Heart right ventricle (tissue), 16 donors: Measurements from ENCODE around the gene ZFAND3. TPM values are rescaled to one million over a fixed set of nuclear protein-coding genes. Genes with fewer than 3 reads are reported as not detected.

Experiments used
- ATAC-seq, 8 donors: fragments of 200-7000 bp; cut with Tn5 transposase; one replicate each; pipeline ENCODE4 v1.9.1; 2020; ENCODE audit warnings: mild to moderate bottlenecking in 8 of 8, moderate library complexity in 8 of 8, moderate number of reproducible peaks in 1 of 8
- DNase-seq, 2 donors: peaks; one replicate each; pipeline ENCODE4 v3.0.0-alpha.2; 2020
- H3K27ac ChIP-seq, 10 donors: fragments of 200-600 bp; sonication (generic) in 2 of 10; one replicate each; pipeline versions ENCODE4 v1.5.0 to v1.8.0; 2020 to 2022; ENCODE audit warnings: mild to moderate bottlenecking in 3 of 10
- H3K27me3 ChIP-seq, 7 donors: fragments of 200-600 bp; one replicate each; pipeline ENCODE4 v1.8.0; 2021 to 2022; ENCODE audit warnings: mild to moderate bottlenecking in 2 of 7
- H3K36me3 ChIP-seq, 9 donors: fragments of 200-600 bp; sonication (generic) in 1 of 9; one replicate each; pipeline versions ENCODE4 v1.5.0 to v1.8.0; 2020 to 2022; ENCODE audit warnings: mild to moderate bottlenecking in 2 of 9
- H3K4me1 ChIP-seq, 9 donors: fragments of 200-600 bp; sonication (generic) in 1 of 9; one replicate each; pipeline versions ENCODE4 v1.5.0 to v1.8.0; 2020 to 2022; ENCODE audit warnings: mild to moderate bottlenecking in 4 of 9
- H3K4me3 ChIP-seq, 10 donors: fragments of 200-600 bp; sonication (generic) in 2 of 10; one replicate each; pipeline versions ENCODE4 v1.5.0 to v1.8.0; 2020 to 2022; ENCODE audit warnings: mild to moderate bottlenecking in 7 of 10, moderate library complexity in 2 of 10
- H3K9me3 ChIP-seq, 11 donors: fragments of 200-600 bp in 10 of 11; sonication (generic) in 2 of 11; one replicate each; pipeline versions ENCODE4 v1.5.0 to v1.8.0; 2013 to 2022; ENCODE audit warnings: mild to moderate bottlenecking in 2 of 11, control low read depth in 1 of 11, moderate library complexity in 1 of 11
- CTCF ChIP-seq, 9 donors: fragments of 200-600 bp; sonication (generic) in 2 of 9; IDR thresholded peaks; one replicate each; pipeline versions ENCODE4 v1.5.0 to v1.8.0; 2021 to 2022; ENCODE audit warnings: antibody characterized with exemption in 9 of 9, mild to moderate bottlenecking in 5 of 9, moderate library complexity in 1 of 9
- WGBS, 2 donors: extraction: QIAGEN DNeasy Blood & Tissue Kit; methylation state at CpG; one replicate each; pipeline ENCODE4 v1.1.7; 2013; ENCODE audit warnings: inconsistent platforms in 1 of 2; 5-methylcytosine and 5-hydroxymethylcytosine counted together
- intact Hi-C, 10 donors: fragments of 100-400 bp; cut with DNase I; formaldehyde crosslinking; loops; one replicate each; pipeline versions ENCODE4 v1.11.1 to v1.14.2; 2022
- polyA plus RNA-seq, 2 donors: library from polyadenylated mRNA; stranded (reverse); fragments of 200-250 nt; gene quantifications; one replicate each; pipeline ENCODE4 v1.2.3, GENCODE V29; 2013
- total RNA-seq, 10 donors: library from RNA; stranded (reverse); fragmentation: NEBNext Ultra II Directional in 3 of 10; extraction: Animal tissue kit (Norgen Biotek cat#: 25700) in 3 of 10; gene quantifications; one replicate each; pipeline versions ENCODE4 v1.2.1 to v1.2.4, GENCODE V29; 2021 to 2023
- donor health status: Arrhythmogenic right ventricular cardiomyopathy.
- donor health status: ischemic (EF 13 %, LVEDD 7.1; RV severe dilation, severe dysfunction).
- donor health status: healthy with polysubstance abuse.
- donor health status: DM: no; HTN: yes; CAD: no.
- donor health status: DM: no; HTN: no; CAD: no.
- donor health status: ischemic (EF 25% LVEDD 6.9; RV normal size, moderate dysfunction).
- donor health status: ischemic (EF 25% LVEDD 5.7; RV mildly dilated, moderate dysfunction).
- donor health status: healthy.
- donor health status: DM: yes; HTN: yes; CAD: no.
- donor health status: Ischemic cardiomyopathy.
- donor health status: ischemic (EF 35%, LVEDD 5.7; RV mildly dilated, moderate dysfunction).
- donor health status: nonischemic (EF 11% LVEDD 7.7; RV severe dilation, severe dysfunction).
- donor health status: DM: yes; HTN: yes; CAD: no.
- donor health status: PGD.
- donor health status: ischemic (EF 29% LVEDD 5.4; RV normal size, mild dysfunction).
- donor health status: nonischemic (EF 23%, LVEDD 6.1; RV moderate dilation, normal function).

The ZFAND3 gene
- total and polyA plus RNA-seq, 12 donors = 24.4 to 123 (median 105) TPM

- Histone ChIP-seq H3K27me3 (peaks cover 0 to 17% (median 4%) of the 10 kb centered on the region in 7 donors), H3K9me3 (peaks cover 0 to 1% (median 0%) of the 10 kb centered on the region in 11 donors), H3K27ac (no peak overlapping the region), H3K4me3 (no peak overlapping the region), H3K4me1 (peaks cover 0 to 17% (median 14%) of the 10 kb centered on the region in 9 donors), H3K36me3 (no peaks in the 10 kb centered on the region)
- ATAC-seq = no peak
- TF ChIP-seq CTCF (IDR thresholded peaks at IDR 0.05) = no peak
- WGBS, 2 donors = 77 to 83% methylated on average over 4 of the region's 4 CpGs
- intact Hi-C loops = no loop called here
- DNase-seq = no peak
Observed at GRCh38 chr6:37779111-37779800, 40.3 kb upstream of the ZFAND3 start.

GRCh38 chr6:37779902-37780628 lies 39.5 kb upstream of the ZFAND3 start:
- Histone ChIP-seq H3K9me3 (no peaks in the 10 kb centered on the region), H3K36me3 (no peaks in the 10 kb centered on the region), H3K4me1 (peaks cover 0 to 26% (median 19%) of the 10 kb centered on the region in 9 donors), H3K4me3 (no peak overlapping the region), H3K27me3 (peaks cover 0 to 25% (median 4%) of the 10 kb centered on the region in 7 donors), H3K27ac (no peak overlapping the region)
- WGBS, 2 donors = 86 to 88% methylated on average over 7 of the region's 7 CpGs
- intact Hi-C loops = loop anchor here in 3 of 10 donors (10.0 kb wide), 1 partner anchor 715 kb away; no protein-coding TSS in a partner anchor
- DNase-seq (no peak), ATAC-seq (no peak)
- no peak for TF ChIP-seq CTCF (IDR thresholded peaks at IDR 0.05)

- Histone ChIP-seq H3K27me3 (peaks cover 0 to 32% (median 2%) of the 10 kb centered on the region in 7 donors), H3K4me1 (peaks cover 0 to 27% (median 19%) of the 10 kb centered on the region in 9 donors), H3K9me3 (no peaks in the 10 kb centered on the region), H3K36me3 (no peaks in the 10 kb centered on the region), H3K27ac (no peak overlapping the region), H3K4me3 (no peak overlapping the region)
- DNase-seq (no peak), ATAC-seq (no peak)
- no peak for TF ChIP-seq CTCF (IDR thresholded peaks at IDR 0.05)
- intact Hi-C loops = loop anchor here in 3 of 10 donors (10.0 kb wide), 1 partner anchor 713 kb away; no protein-coding TSS in a partner anchor
- 90 to 96% methylated on average over 2 of the region's 2 CpGs for WGBS, 2 donors
Observed at GRCh38 chr6:37781788-37782187, 37.7 kb upstream of the ZFAND3 start.

GRCh38 chr6:37783025-37783855 lies 36.3 kb upstream of the ZFAND3 start:
- no peak for DNase-seq

More at GRCh38 chr6:37783025-37783855, 36.3 kb upstream of the ZFAND3 start:
- WGBS, 2 donors = 14 to 21% methylated on average over 23 to 26 of the region's 26 CpGs
- ATAC-seq = peak in 7 of 8 donors; percentile 6 to 55 (median 44)
- Histone ChIP-seq H3K4me1 (peaks cover 0 to 27% (median 19%) of the 10 kb centered on the region in 9 donors), H3K36me3 (no peaks in the 10 kb centered on the region), H3K27ac (peak overlapping the region in 4 of 10 donors; percentile 14 to 25 (median 24)), H3K4me3 (peak overlapping the region; percentile 26 to 70 (median 54)), H3K9me3 (no peaks in the 10 kb centered on the region), H3K27me3 (peaks cover 0 to 32% (median 0%) of the 10 kb centered on the region in 7 donors)
- TF ChIP-seq CTCF (IDR thresholded peaks at IDR 0.05) = no peak
- intact Hi-C loops = loop anchor here in 3 of 10 donors (10.0 kb wide), 1 partner anchor 712 kb away; no protein-coding TSS in a partner anchor
